Endothelial cell of umbilical vein (primary cell): ENCODE data around the gene FOXO1. TPM values are rescaled to one million over a fixed set of nuclear protein-coding genes. Genes with fewer than 3 reads are reported as not detected.

Experiments
- BruUV-seq: library from RNA; stranded (reverse); fragments of 400-500 nt; replicated peaks from 2 replicates; lab custom pipeline; 2021; lab: Mats Ljungman, UMichigan
- CTCF ChIA-PET: fragments of 300-600, 350-600 bp; sonication (Branson Sonifier 250); formaldehyde crosslinking; loops from one replicate; lab custom pipeline; 2021; ENCODE audit warnings: antibody characterized with exemption, inconsistent platforms; lab: Charles Lee
- POLR2A ChIA-PET: fragments of 300-600, 350-600 bp; sonication (Branson Sonifier 250); formaldehyde crosslinking; loops from one replicate; lab custom pipeline; 2021; ENCODE audit warnings: antibody characterized with exemption, inconsistent platforms; lab: Charles Lee
- DNase-seq: peaks from one replicate; pipeline ENCODE4 v3.0.0-alpha.2; 2011; ENCODE audit warnings: low read depth, low spot score
- FAIRE-seq: peaks from 2 replicates; lab custom pipeline; 2011; peaks lifted over from hg19 to GRCh38; lab: Jason Lieb, UNC
- H2AFZ ChIP-seq: 2 replicates; pipeline ENCODE4 v1.6.0; 2012; ENCODE audit warnings: low read depth, low read length, control low read depth, inconsistent platforms
- H3K27ac ChIP-seq: 2 replicates; pipeline ENCODE4 v1.5.1; 2011; ENCODE audit warnings: low read depth, mild to moderate bottlenecking, control low read depth, low read length, moderate library complexity; ENCODE audit not compliant: insufficient read depth
- H3K27me3 ChIP-seq, 2 experiments: 2 replicates each; pipeline versions ENCODE4 v1.6.0 to v1.6.1; 2011; ENCODE audit warnings: low read length in 2 of 2, mixed read lengths in 1 of 2; ENCODE audit not compliant: control insufficient read depth in 2 of 2, insufficient read depth in 2 of 2
- H3K36me3 ChIP-seq, 2 experiments: 2 replicates in 1 of 2; 3 replicates in 1 of 2; pipeline ENCODE4 v1.5.1; 2011; ENCODE audit warnings: low read length in 2 of 2, mild to moderate bottlenecking in 1 of 2, moderate library complexity in 1 of 2; ENCODE audit not compliant: control insufficient read depth in 2 of 2, insufficient read depth in 2 of 2; ENCODE audit errors: extremely low read depth in 1 of 2
- H3K4me1 ChIP-seq: 3 replicates; pipeline ENCODE4 v1.5.1; 2011; ENCODE audit warnings: mild to moderate bottlenecking, low read length; ENCODE audit not compliant: control insufficient read depth, insufficient read depth; ENCODE audit errors: extremely low read depth
- H3K4me2 ChIP-seq: 2 replicates; pipeline ENCODE4 v1.6.1; 2011; ENCODE audit warnings: low read length, control low read depth, mixed read lengths; ENCODE audit not compliant: insufficient read depth
- H3K4me3 ChIP-seq, 3 experiments: fragments of 200-600 bp in 1 of 3; sonication (generic), shearing (Covaris generic) in 1 of 3; replicated peaks in 1 of 3; 2 replicates each; pipeline ENCODE4 v1.5.1; 2011 to 2016; ENCODE audit warnings: control low read depth in 3 of 3, low read length in 3 of 3, mild to moderate bottlenecking in 2 of 3, inconsistent platforms in 1 of 3, low read depth in 1 of 3, moderate library complexity in 1 of 3; ENCODE audit not compliant: insufficient read depth in 1 of 3
- H3K79me2 ChIP-seq: 2 replicates; pipeline ENCODE4 v1.6.0; 2012; ENCODE audit warnings: low read length, inconsistent platforms; ENCODE audit not compliant: control insufficient read depth, insufficient read depth
- H3K9ac ChIP-seq: replicated peaks from 2 replicates; pipeline ENCODE3; 2011; ENCODE audit warnings: low read length, control low read depth; ENCODE audit not compliant: insufficient read depth; ENCODE audit errors: extremely low read depth
- H3K9me1 ChIP-seq: replicated peaks from 3 replicates; pipeline ENCODE4 v1.6.0; 2011; ENCODE audit warnings: mild to moderate bottlenecking, low read length; ENCODE audit not compliant: control insufficient read depth, insufficient read depth; ENCODE audit errors: extremely low read depth
- H3K9me3 ChIP-seq: replicated peaks from 2 replicates; pipeline ENCODE4 v1.5.1; 2012; ENCODE audit warnings: low read length, inconsistent platforms; ENCODE audit not compliant: control insufficient read depth, insufficient read depth
- H4K20me1 ChIP-seq: replicated peaks from 2 replicates; pipeline ENCODE3; 2011; ENCODE audit warnings: mild to moderate bottlenecking, low read length; ENCODE audit not compliant: control insufficient read depth, insufficient read depth; ENCODE audit errors: extremely low read depth
- EZH2 ChIP-seq: IDR thresholded peaks from 2 replicates; pipeline ENCODE4 v1.6.1; 2012; ENCODE audit warnings: borderline replicate concordance, low read depth, mild to moderate bottlenecking, moderate library complexity, low read length, inconsistent platforms; ENCODE audit not compliant: severe bottlenecking
- FOS ChIP-seq: IDR thresholded peaks from 2 replicates; pipeline ENCODE4 v1.6.1; 2011; ENCODE audit warnings: mild to moderate bottlenecking, low read length, moderate library complexity, borderline replicate concordance; ENCODE audit not compliant: insufficient read depth
- GATA2 ChIP-seq: IDR thresholded peaks from 2 replicates; pipeline ENCODE4 v1.7.0; 2011; ENCODE audit warnings: low read depth, mild to moderate bottlenecking, moderate library complexity, mixed read lengths, low read length; ENCODE audit not compliant: insufficient read length, insufficient read depth
- JUN ChIP-seq: IDR thresholded peaks from 2 replicates; pipeline ENCODE4 v1.6.1; 2011; ENCODE audit warnings: borderline replicate concordance, low read depth; ENCODE audit not compliant: insufficient read length, insufficient read depth
- MYC ChIP-seq: IDR thresholded peaks from one replicate; pipeline ENCODE4 v1.6.1; 2011; ENCODE audit warnings: mild to moderate bottlenecking, low read depth, low read length
- POLR2A ChIP-seq: IDR thresholded peaks from 2 replicates; pipeline ENCODE4 v1.6.1; 2012; ENCODE audit warnings: low read depth, mild to moderate bottlenecking, control low read depth, low read length
- POLR2AphosphoS5 ChIP-seq: IDR thresholded peaks from 2 replicates; pipeline ENCODE4 v1.6.1; 2012; ENCODE audit warnings: low read depth, mild to moderate bottlenecking, control low read depth, low read length, moderate library complexity; ENCODE audit not compliant: insufficient read depth
- dilution Hi-C: fragments of 300-500 bp; cut with MboI; formaldehyde crosslinking; loops from one replicate; pipeline ENCODE4 v1.15.0; 2019; ENCODE audit warnings: low sequenced_read_pairs; ENCODE audit not compliant: extremely low pct_ligation_motif_present
- intact Hi-C: fragments of 100-400 bp; cut with micrococcal nuclease; formaldehyde crosslinking; loops from one replicate; pipeline ENCODE4 v1.10.0; 2022
- polyA plus RNA-seq, 4 experiments: library from polyadenylated mRNA; depleted of rRNA in 3 of 4; stranded (reverse) in 3 of 4; unstranded in 1 of 4; fragments of >200 nt; gene quantifications; 2 replicates each; pipeline versions ENCODE4 v1.2.1 to v1.2.3, GENCODE V29; 2011 to 2012; ENCODE audit warnings: missing spikeins in 1 of 4
- total RNA-seq: library from RNA; stranded (reverse); gene quantifications from 2 replicates; pipeline ENCODE4 v1.2.3, GENCODE V29; 2021
- TF ChIP-seq, protein P1 (sequence below), 2 donors: IDR thresholded peaks; 1 replicate in 1 of 2; 2 replicates in 1 of 2; pipeline ENCODE4 v1.5.1; 2011; ENCODE audit warnings: low read length in 2 of 2, mild to moderate bottlenecking in 2 of 2, moderate library complexity in 2 of 2, control low read depth in 1 of 2, inconsistent platforms in 1 of 2, low read depth in 1 of 2; ENCODE audit not compliant: insufficient read depth in 1 of 2; ENCODE audit errors: extremely low read depth in 1 of 2
- TF ChIP-seq, protein P2 (sequence below): IDR thresholded peaks from 2 replicates; pipeline ENCODE4 v1.6.1; 2011; ENCODE audit not compliant: insufficient read depth, insufficient read length

FOXO1 gene
- total and polyA plus RNA-seq, 2 donors (not counting 3 experiments of a cell fraction or from before 2014, with no cell fraction given): 44.7 to 48.5 TPM

DNA sequence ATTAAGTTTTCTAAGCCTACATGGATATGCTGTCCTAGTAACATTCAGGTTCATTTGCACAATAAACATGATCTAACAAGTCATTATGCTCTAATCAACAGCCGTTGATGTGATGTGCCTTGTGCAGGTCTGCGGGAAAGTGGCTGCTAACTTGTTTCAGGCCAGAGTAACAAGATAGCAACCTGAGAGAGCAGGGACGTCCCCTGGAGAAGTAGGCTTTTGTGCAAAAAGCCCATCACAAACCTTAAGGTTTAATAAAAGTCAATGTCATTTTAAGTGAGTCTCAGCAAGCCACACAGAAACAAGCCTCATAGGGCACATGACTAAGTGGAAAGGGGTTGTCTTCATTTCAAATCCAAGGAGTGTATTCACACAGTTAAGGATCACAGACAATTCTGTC is 17.6 kb downstream of the FOXO1 start:
- intact Hi-C loops: loop anchor here (1.0 to 2.0 kb wide), 3 partner anchors 9 to 60 kb away; no protein-coding TSS in a partner anchor
- POLR2A ChIA-PET: no interaction called here
- no peak for FAIRE-seq

More for the DNA sequence above, 17.6 kb downstream of the FOXO1 start:
- BruUV-seq: no TSS peak
- Histone ChIP-seq H3K4me1 (peaks cover 36% of the 10 kb centered on the region), H4K20me1 (peaks cover 13% of the 10 kb centered on the region), H3K36me3 (no peaks in the 10 kb centered on the region), H3K27me3 (no peaks in the 10 kb centered on the region), H3K9ac (peak overlapping the region; percentile 22), H3K27ac (peak overlapping the region; percentile 7), H2AFZ (no peak overlapping the region), H3K4me2 (peak overlapping the region; percentile 17), H3K9me1 (no peaks in the 10 kb centered on the region), H3K4me3 (no peak overlapping the region), H3K9me3 (no peaks in the 10 kb centered on the region), H3K79me2 (peaks cover 97% of the 10 kb centered on the region)
- TF ChIP-seq FOS (no peak), POLR2AphosphoS5 (no peak), POLR2A (no peak), JUN (no peak), EZH2 (no peak), MYC (no peak), GATA2 (no peak)
- TF ChIP-seq, protein P1, sequence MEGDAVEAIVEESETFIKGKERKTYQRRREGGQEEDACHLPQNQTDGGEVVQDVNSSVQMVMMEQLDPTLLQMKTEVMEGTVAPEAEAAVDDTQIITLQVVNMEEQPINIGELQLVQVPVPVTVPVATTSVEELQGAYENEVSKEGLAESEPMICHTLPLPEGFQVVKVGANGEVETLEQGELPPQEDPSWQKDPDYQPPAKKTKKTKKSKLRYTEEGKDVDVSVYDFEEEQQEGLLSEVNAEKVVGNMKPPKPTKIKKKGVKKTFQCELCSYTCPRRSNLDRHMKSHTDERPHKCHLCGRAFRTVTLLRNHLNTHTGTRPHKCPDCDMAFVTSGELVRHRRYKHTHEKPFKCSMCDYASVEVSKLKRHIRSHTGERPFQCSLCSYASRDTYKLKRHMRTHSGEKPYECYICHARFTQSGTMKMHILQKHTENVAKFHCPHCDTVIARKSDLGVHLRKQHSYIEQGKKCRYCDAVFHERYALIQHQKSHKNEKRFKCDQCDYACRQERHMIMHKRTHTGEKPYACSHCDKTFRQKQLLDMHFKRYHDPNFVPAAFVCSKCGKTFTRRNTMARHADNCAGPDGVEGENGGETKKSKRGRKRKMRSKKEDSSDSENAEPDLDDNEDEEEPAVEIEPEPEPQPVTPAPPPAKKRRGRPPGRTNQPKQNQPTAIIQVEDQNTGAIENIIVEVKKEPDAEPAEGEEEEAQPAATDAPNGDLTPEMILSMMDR (IDR thresholded peaks at IDR 0.05; ENCODE audit: extremely low read depth in 1 of 2, insufficient read depth in 1 of 2, low read depth in 1 of 2, low read length in 2 of 2): no peak
- TF ChIP-seq, protein P2, sequence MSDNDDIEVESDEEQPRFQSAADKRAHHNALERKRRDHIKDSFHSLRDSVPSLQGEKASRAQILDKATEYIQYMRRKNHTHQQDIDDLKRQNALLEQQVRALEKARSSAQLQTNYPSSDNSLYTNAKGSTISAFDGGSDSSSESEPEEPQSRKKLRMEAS: no peak
- dilution Hi-C loops: no loop called here
- peak; percentile 44 for DNase-seq
- CTCF ChIA-PET: interaction anchor here (1.1 to 1.7 kb wide), 3 partner anchors 9 to 146 kb away, joined by 3 to 4 read pairs (median 3); no protein-coding TSS in a partner anchor
